HG02798 (cell line): Measurements from ENCODE around the gene DHX30.

Experiments
- ATAC-seq: cut with Tn5 transposase; IDR thresholded peaks from one replicate; pipeline ENCODE4 v1.9.1; 2021; ENCODE audit warnings: mild to moderate bottlenecking; ENCODE audit not compliant: unreplicated experiment, poor library complexity

Gene DHX30

DNA sequence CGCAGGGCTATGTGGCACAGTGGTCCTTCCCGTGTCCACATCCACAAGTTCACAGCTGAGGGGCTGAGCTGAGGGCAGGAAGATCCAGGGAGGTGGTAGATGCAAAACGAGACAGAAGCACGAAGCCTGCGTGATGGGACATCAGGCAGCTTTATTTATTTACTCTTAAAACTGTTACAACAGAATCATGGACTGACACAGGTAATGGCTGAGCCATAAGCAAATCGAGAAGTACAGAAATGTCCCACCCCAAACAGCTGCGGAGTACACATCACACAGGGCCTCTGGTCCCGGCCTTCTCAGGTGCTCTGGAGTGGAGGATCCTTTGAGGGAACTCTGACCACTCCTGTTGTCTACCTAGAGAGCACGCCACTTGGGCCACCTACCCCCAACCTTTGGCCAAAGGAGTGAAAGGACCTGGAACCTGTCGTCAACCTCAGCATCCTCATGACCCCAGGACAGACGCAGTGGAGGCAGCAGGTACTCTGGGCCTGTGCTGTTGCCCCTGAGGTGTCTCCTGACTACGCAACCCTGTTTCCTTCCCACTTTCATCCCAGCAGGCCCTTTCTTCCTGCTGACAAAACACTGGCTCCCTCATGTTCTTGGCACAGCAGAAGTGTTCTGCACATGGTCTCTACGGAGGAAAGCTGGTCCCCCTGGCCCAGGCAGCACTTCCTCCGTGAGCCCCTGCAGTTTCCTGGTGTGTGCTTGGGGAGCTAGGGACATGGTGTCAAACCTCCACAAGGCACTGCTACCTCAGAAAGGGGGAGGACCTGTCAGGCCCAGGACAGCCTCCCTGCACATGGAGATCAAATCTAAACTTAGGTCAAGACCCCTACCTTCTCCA lies 47.8 kb downstream of the DHX30 start:
- ATAC-seq = no peak

DNA sequence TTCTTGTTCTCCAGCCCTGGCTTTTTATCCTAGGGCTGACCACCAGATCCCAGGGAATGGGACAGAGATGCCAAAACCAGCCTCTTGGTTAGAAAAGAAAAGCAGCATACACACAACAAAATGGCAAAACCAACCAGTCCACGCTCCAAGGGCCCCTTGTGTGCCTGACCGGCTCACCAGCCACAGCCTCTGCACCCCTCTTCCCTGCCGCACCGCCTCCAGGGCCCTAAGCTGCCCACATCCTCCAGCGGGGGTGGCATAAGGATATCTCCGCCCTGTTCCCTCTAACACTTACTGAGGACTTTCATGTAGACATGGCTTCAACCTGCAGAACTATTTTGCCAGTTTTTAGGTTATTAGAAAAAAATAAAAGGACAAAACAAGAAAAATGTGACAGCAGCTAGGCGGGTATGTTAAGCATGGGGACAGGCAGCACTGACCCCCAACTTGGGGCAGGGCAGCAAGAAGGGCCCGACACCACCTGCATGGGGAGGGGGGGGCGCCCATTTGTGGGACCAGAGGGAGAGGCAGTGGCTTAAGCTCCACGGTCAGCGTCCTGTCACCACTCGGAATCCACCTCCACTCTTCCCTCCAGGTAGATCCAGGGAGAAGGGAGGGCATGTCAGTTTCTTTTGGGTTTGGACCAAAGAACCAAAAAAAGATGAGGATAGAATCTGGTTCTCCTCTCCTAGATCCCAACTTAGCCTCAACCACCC lies 49.1 kb downstream of the DHX30 start:
- no peak for ATAC-seq

DNA sequence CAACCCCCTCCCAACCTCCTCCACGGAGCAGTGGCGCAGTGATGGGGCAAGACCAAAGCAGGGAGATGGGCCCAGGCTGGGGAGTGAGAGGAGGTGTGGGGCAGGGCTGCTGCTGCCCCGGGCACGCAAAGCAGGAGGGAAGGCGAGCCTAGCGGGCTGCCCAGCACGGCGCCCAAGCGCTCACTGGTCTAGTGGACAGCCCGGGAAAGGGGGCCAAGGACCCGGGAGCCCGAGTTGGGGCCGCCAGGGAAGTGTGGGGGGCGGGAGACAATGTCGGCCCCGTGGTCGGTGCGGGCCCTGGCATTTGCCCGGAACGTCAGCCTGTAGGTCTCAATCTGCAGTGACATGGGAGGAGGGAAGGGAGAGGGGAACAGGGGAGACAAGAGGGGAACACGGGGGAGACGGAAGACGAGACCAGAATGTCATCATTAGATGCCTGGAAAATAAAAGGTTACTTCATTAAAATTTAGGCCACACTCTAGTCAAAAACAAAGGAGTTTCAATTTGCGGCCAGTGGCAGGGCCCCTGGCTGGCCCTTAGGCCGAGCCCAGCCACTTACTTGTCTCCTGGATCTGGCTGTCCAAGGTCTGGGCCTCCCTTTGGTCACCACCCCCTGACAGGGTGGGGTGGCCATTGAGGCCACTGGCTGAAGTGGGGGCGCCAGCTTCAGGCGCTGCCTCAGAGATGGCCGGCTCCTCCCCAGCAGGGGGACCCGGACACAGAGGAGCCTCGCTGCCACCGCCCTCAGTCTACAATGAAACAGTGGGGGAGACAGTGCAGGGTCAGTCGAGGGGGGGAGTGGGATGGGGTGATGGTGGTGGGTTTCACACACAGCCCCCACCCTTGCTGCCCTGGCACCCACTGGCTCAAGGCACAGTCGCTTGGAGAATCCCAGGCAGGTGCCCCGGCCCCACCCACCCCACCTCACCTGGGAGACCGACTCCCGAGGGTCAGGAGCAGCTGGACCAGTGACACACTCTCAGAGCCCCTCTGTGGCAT lies 50.0 kb downstream of the DHX30 start:
- no peak for ATAC-seq

DNA sequence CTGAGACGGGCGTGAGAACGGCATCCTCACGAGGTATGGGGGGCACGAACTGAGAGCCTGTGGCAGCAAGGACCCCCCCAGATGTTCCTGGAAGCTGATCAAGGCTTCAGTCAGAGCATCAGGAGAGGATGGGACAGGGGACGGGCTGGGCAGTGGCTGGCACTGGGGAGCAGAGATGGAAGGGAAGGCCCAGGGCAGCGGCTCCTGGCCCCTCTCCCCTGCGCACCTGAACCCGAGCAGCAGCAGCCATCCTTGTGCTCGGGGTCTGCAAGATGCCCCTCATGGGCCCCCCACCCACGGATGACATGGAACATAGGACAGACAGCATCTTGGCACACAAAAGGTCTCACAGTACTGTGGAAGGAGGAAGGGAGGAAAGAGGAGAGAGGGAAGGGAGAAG lies 51.3 kb downstream of the DHX30 start:
- ATAC-seq = no peak

DNA sequence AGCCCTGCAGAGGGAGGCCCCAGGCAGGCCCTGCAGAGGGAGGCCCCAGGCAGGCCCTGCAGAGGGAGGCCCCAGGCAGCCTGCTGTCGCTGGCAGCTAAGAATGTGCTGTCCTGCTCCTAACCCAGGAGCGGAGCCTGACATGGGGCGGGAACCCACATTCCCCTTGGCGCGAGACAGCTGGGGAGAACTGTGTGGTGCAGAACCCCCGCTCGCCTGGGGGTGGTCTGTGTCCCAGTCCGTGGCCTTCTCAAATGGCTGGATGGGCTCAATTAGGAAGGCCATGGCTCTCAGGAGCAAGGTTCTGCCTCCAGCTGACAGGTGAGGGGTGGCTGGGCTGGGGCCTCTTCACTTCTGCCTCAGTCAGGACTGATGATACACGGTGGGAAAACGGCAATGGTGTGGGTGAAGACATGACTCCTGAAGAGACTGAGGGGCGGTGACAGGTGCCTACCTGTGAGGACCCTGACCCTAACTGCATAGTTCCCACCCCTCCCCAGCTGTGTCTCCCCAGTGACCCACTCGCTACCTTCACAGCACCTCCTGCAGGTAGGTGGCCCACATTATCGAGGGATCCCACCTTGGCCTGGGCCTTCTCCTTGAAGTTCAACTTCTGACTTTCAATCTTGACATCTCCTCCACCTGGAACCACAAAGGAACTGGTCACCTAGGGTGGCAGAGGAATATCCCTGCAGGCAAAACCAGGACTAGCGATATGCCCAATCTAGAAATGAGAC lies 52.0 kb downstream of the DHX30 start:
- ATAC-seq = no peak

DNA sequence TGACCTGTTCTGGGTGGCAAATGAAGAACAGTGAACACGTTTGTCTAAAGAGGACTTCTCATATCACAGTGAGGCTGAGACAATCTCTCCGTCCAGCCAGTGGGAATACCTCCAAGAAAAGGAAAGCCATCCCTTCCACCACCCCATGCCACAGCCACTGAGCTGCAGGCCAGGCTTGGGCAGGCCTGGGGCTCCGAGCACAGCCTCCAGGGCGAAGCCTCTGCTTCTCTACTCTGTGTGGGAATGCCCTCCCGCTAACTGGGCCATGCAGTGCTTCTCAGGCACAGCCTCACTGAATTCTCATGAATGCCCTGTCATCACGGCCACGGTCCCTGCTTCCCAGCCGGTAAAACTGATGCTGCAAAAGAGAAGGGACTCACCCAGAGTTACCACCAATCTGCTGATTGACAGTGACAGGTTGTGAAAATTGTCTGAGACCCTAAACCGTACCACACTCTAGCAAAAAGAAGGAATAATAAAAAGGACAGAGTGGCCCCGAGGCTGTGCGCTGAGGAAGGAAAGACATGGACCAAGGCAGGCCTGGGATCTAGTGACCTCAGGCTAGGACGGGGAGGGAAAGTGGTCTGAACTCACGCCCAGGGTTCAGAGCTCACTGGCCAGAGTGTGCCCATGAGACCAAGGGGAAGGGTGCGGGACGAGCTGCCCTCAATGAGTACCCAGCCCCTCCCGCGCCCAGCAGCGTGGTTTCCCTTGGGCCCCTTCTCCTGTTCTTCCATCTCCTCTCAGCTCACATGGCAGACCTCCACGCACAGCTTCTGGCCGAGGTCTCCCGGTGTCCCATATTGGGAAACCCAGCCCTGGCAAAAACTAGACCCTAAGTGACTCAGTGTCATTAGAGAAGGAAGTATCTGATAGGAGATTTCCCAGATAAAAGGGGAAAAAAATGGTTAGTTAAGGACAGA lies 52.8 kb downstream of the DHX30 start:
- ATAC-seq = no peak

DNA sequence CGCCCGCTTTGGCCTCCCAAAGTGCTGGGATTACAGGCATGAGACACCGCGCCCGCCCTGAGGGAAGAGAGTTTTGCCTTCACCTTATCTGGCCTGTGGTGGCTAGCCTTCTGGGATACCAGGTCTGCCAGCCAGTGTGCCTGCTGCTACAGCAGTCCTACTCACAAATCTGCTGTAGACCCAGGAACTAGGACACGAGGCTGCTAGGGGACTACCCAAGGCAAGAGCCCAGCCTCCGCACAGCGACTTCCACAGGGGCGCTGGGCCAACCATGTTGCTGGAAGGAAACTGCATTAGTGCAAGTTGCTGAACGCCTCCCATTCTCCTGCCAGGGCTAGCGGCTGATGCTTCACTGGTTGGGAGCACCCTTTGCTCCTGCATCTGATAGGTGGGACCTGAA lies 53.7 kb downstream of the DHX30 start:
- ATAC-seq = no peak

DNA sequence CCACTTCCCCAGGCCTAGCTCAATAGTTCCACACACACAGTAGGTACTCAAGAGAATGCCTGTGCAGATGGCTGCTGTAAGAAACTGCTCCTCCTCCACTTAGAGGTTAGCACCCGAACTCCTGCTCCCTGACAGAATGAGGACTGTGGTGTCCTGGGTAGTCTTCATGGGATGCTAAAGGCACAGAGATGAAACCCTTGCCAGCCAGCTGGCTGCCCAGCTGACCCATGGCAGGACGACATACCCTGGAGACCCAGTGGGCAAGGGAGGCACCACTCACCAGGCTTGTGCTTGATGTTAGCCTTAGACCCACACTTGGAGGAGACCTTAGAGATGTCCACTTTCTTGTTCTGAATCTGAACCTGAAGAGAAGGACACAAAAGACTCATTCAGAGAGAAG lies 54.2 kb downstream of the DHX30 start:
- ATAC-seq = no peak

DNA sequence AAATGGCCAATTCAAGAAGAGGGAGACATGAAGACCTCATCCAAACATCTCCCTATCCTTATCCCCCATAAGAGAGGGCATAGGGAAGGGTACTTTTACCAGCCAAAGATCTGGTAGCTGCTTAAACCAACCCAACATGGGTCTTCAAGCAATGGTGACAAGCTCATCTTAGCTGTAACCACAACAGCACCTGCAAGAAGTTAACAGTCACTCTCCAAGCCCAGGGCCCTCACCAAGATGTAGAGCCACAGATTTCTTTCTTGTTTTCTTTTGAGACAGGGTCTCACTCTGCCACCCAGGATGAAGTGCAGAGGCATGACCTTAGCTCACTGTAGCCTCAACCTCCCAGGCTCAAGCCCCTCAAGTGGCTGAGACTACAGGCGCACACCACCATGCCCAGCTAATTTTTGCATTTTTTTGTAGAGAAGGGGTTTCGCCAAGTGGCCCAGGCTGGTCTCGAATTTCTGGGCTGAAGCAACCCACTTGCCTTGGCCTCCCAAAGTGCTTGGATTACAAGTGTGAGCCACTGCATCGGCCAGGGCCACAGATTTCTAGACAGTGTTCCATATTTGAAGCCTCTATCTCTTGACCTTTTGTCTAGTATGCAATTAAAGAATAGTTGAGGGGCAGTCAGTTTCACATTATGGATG lies 57.1 kb downstream of the DHX30 start:
- ATAC-seq = no peak

DNA sequence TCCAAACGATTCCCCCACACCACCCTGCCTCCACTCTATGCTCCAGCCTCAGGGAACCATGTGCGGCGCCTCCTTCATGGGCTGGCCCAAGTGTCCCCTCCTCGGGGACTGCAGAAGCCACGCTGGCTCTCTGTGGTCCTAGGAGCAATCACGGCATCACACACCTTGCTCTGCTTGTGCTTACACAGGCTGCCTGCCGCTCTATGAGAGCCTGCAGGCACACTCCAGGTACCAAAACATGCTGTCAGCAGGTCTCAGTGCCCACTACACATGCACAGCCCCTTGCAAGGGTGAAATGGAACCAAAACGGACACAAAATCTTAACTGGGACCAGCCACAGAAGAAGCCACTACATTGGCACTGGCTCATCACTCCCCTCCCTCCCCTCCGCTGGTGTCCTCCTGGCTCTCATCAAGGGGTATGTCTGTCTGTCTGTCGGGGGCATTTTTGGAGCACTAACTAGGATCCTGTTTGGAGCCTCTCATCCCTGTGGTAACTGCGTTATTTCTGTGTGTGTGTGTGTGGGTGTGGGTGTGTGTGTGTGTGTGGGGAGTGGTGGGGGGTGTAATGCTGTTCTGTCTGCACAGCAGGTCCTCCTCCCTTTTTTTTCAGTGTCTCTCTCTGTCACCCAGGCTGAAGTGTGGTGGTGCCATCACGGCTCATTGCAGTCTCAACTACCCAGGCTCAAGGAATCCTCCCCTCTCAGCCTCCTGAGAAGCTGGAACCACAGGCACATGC lies 60.6 kb downstream of the DHX30 start:
- no peak for ATAC-seq

DNA sequence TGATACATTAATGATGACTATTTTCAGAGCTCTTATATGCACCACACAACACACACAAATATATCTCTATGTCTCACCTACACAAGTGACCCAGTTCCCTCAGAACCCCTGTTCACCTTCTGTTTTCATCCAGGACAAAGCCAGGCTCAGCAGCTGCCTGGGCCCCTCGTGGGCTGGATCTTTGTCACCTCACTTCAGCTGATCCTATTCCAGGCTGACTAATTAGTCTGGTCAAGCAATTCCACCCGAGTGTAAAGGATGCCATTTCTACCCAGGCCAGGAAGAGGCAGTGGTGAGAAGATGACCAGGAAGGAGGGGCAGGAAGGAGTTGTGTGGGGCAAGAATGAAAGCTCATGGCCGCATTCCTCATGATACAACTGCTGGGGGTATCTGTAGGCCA lies 62.3 kb downstream of the DHX30 start:
- ATAC-seq = no peak

DNA sequence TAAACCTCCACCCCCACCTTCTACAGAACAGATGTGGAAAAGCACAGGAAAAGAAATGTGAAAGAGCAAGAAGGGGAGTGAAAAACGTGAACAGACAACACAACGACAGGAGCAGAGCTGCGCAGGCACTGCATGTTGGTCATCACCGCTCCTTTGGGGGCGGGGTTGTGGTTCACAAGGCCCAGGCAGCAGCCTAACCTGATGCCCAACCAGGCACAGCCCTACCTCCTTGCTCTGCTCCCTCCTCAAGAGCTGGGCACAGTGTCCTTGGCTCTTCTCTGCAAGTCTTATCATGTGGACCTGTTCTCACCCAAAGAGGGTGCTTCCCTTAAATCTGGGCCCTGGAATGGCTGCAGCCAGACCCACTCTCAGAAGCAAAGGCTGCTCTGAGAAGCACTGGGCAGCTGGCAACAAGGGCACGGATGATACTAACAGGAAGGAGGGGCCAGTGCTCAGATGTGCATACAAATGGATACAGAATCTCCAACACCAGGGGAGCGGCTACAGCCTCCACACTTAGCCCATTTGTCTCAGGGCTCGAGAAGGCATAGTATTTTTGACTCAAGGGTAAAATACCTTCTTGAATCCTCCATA lies 64.6 kb downstream of the DHX30 start:
- no peak for ATAC-seq

DNA sequence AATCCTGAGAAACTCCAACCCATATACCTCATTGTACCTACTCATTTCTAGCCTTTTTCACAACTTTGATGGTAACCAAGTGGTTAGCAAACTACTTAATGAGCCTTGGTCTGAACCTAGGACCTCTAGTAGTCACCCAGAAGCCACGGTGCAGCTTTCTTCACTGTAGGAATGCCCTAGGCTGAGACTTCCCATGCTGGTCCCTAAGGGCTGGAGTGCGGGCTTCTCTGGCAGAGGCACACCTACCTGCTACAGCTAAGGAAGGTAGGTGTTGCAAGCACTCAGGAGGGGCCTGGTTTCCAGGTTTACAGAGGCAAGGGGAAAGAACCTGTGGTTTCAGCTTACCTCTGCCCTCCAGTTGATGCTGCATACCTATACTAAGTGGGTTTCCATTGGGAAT lies 65.4 kb downstream of the DHX30 start:
- no peak for ATAC-seq

DNA sequence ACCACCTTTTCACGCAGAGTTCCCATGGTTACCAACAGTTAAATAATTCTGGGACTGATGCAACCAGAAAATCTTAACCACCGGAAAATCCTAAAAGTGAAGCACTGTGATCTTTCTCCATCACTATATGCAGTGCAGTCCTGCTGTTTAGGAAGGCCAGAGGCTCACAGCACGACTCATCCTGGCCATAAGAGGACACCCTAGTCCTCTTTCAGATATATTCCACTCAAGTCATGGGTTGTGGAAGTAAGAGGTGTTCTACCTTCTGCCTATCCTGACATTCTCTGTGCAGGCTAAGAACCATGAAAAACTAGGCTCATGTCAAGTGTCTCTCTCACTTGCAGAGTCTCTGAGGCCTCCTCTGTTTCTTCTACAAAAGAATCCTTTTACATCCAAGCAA lies 67.2 kb downstream of the DHX30 start:
- ATAC-seq = no peak

DNA sequence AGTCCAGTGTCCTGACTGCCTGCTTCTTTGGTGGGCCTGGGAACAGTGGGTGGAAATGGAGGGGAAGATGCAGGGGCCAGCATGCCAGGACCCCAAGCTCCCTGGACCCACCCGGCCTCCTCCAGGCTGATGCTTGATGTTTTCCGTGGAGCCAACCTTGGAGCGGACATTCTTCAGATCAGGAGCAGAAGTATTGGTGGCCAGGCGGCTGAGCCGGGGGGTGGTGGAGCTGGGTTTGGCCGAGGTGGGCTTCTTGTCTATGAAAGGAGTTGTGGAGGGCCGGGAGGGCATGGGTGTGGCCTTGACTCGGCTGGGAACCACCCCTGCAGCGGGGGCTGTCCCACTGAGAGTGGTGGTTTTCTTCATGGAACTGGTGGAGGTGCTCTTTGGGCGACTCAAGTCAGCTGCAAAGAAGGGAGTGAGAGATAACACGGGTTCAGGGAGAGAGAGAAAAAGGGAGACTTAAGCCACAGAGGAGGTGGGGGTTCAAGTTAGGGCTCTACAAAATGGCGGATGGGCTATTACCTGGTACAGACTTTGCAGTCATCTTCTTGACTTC lies 67.8 kb downstream of the DHX30 start:
- ATAC-seq = no peak

DNA sequence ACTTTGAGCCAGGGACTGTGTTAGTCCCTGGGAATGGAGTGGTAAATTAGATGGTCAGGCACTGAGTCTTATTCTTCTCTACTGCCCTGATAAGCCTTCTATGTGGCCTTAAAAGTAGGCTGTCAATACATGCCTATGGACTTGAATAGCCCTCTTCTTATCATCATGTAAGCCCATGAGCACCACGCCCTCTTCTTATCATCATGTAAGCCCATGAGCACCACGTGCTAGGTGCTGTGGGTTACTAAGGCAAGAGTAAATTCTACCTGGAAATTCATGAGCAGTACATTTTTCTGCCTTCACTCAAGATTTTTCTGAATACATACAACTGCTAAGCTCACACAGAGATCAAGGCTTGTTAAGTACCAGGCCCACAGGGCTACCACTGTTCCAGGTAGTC lies 68.5 kb downstream of the DHX30 start:
- no peak for ATAC-seq

DNA sequence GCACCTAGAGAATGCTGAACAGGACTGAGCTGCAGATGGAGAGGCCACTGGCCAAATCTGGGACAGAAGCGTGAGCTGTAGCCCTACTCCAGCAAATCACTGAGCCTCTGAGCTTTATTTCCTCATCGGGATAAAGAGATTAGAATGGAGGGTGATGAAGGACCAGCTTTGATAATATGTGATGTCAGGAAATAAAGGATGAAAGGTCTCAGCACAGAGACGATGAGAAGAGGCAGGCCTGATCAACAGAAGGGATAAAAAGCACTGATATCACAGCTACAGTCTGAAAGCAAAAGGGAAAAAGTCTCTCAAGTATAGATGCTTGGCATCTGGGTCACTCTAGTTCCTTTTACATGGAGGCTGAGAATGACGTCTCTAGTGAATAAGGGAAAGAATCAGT lies 70.0 kb downstream of the DHX30 start:
- no peak for ATAC-seq
